ENCODE results near the gene MAMLD1.

MAMLD1 gene

DNA sequence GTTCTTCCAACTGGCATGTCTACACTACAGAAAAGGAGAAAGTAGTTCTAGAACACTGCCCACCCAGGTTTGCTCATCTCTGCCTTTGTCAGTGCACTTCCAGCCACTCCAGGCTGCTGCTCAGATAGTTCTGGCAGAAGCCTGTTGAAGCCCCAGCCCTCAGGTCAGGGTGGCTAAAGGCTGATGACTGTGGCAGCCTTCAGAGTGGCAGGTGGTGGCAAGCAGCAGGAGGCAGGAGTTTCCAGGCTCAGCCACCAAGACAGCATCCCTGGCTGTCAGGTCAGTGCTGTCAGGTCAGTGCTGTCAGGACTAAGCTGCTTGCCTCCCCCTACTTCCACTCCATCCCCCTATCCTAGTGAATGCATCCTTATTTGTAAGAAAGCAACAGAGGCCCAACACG is 100.4 kb downstream of the MAMLD1 start:
- no peak for DNase-seq

DNA sequence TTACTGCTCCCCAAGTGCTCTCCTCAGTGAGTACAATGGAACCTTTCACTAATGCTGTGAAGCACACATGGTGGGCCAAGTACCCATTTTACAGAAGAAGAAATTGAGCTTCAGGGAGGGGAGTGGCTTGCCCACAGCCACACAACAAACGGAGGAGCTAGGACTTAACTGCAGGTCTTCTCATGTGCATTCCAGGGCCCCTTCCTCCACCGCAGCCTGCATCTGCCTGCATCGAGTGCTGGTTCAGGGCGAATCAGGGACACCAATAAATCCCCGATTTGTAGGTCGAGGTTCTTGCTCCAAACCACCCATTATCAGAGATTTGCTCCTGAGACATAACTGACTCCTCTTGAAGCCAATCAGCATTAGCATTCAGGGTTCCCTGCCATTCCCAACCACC is 100.9 kb downstream of the MAMLD1 start:
- no peak for DNase-seq

DNA sequence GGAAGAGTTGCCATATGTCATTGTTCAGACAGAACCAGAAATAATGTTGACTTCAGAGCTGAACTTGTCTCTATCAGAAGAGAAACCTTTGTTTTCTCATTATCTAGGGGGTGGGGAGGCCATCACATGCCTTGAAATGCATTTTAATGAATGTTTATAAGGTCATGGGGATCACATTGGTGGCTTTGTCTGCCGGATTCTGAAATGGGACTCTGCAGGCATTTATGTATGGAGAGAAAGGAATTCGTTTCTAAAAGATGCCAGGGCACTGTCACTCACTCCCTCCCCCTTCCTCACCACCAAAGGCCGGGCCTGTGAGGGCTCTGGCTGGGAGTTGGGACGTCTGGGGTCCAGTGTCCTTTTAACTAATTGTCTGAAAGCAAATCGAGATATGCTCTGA is 102.2 kb downstream of the MAMLD1 start:
- no peak for DNase-seq

DNA sequence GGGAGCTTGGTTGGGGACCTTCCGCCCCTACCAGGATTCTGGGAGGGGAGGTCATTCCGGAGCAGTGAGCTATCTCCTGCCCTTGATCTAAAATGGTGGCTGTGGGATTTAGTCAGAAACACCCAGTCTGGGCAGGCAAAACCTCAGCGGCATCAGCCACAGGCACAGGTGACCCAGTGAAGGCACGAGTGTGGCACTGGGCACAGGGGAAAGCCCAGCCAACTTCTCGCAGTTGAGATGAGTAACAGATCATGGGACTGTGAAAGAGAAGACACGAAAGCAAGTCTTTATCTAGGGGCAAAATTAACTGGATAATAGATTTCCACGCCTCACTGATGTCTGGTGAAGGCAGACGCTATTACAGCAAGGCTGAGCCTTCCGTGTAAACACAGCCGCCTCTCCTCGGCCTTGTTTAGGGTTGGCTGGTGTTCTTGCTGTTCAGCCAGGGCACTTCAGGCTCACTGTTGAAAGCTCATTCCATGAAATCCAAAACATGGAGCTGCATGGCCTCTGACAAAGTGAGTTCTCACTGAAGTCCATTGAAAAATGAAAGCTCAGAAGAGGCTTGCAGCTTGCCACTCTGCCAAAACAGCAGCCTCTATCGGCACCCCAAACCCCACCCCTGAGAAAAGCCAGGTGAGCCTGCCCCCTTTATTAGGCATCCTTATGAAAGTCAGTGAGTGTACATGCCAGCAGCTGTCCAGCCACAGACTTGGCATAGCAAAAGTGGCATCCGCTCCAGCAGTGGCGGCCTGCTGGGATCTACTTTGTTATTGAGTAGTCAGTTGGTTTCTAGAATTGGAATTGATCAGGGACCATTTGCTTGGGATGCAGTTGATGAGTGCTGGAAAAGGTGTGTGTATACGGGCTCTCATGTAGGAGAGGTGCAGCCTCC is 103.0 kb downstream of the MAMLD1 start:
- DNase-seq: no peak

DNA sequence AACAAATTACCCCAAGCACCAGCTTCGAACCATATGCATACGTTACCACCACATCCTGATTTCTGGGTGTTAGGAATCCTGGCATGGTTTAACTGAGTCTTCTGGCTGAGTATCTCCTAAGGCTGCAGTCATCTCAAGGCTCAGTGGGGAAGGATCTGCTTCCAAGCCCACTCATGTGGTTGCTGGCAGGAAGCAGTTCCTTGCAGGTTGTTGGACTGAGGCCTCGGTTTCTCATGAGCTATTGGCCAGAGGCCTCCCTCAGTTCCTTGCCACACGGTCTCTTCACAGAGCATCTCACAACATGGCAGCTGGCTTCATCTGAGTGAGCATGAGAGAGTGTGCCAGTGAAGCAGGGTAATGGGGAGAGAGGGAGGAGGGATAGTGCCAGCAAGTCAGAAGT is 109.2 kb downstream of the MAMLD1 start:
- DNase-seq: no peak

DNA sequence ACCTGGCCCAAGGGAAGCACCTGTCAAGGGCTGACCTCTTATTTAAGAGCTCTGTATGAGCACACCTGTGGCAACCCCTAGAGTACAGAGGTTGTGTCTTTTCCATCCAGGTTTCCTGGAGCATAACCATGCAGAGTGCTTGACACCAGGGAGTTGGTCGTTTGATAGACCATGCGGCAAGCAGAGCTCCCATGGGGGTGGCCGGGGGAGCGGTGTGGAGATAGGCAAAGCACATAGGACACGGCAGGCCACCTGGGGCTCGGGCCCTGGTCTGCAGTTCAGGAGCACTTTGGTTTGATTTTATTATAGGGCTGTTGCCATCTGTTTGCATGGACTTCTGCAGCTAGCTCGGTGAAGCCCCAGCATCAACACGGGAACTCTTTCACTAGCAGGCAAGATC is 110.3 kb downstream of the MAMLD1 start:
- no peak for DNase-seq

DNA sequence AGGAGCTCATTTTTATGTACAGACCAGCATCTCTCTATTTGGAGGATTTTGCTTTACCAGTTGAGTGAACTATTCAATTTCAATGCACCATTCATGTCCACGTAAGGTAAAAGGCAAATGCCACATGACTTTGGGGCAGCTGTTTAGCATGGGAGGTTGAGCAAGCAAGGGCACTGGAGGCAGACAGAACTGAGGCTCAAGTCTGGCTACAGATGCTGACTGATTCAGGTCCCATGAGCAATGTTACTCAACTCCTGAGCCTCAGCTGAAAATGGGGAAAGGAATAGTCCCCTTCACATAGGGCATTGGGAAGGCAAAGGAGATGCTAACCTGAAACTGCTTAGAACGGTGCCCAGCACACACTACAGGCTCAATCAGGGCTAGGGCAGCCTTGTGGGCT is 112.3 kb downstream of the MAMLD1 start:
- no peak for DNase-seq

DNA sequence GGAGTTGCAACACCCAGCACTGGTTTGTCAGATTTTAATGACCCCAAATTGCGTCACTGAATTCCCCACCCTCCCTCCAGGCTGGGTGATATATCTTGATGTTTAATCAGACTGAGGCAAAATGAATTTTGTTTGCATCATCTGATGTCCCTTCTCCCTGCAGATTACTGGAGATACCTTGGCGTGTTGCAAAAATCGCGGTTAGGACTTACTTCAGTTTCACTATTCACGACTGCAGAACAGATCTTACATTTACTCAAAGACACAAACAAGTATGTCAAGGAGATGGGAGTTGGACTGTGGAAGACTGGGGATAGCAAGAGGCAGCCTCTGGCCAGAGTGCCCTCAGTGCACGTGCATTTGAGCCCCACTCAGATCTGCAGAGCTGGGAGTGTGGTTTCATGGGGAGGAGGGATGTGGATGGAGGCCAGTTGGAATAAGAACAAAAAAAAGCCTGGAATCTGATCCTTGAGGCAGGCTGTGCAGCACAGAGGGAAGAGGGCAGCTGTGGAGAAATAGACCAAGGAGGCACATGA is 113.1 kb downstream of the MAMLD1 start:
- DNase-seq: no peak

DNA sequence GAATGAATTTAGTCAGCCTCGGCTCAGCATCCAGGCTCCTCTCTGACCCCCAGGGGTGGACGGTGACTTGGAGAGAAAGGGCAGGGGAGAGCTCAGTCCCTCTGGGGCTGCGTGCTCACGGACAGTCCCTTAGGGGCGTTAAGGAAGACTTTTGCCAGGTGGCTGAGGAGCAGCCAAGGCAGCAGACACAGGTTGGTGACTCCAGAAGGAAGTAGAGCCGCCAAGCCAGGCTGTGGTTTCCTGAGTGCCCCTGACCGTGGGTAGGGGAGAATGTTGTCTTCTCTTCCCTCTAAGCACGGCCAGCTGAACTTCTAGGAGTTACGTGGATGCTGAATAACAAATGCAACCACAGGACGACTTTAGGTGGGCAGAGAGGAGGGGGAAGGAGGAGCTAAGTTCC is 114.3 kb downstream of the MAMLD1 start:
- no peak for DNase-seq

DNA sequence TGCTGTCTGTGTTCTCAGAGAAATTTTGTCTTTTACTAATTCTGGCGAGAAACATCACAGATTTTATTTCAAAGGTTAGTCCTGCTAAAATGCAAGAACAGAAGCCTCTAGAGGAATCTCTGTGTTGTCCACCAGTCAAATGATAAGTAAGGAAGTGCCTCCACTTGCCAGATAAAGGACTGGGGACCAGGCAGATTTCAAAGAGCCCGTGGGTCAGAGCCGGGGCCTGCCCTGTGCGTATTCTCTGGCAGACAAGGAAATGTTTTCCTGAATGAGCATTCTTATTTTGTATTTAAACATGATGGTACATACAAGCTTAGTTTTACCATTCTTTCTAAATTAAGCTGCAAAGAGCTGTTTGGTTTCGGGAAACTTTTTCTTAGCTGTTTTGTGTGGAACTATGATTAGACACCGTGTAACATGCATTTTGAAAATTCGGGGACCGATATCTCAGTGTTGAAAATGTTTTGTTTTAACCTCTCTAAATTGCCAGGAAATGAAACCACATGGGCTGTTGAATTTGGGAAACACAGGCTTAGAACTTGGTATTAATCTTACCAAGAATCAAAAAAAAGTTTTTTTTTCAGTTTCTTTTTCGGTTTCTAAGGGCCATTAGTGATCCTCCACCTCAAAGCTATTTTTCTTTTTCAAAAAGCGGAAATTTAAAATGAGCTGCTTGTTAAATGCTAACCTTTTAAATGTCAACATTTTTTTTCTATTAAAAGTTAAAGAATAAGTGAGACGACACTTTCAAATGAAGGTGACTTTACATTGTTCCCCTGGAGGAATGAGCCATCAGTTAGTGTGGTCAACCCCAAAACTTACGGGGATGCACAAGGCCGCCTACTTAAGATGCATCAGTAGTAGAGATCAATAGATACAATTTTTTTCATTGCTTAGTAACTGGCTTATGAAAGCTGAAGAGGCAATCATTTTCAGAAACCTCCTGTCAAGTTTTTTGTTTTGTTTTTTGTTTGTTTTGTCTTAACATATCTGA is 115.7 kb downstream of the MAMLD1 start:
- DNase-seq: no peak

DNA sequence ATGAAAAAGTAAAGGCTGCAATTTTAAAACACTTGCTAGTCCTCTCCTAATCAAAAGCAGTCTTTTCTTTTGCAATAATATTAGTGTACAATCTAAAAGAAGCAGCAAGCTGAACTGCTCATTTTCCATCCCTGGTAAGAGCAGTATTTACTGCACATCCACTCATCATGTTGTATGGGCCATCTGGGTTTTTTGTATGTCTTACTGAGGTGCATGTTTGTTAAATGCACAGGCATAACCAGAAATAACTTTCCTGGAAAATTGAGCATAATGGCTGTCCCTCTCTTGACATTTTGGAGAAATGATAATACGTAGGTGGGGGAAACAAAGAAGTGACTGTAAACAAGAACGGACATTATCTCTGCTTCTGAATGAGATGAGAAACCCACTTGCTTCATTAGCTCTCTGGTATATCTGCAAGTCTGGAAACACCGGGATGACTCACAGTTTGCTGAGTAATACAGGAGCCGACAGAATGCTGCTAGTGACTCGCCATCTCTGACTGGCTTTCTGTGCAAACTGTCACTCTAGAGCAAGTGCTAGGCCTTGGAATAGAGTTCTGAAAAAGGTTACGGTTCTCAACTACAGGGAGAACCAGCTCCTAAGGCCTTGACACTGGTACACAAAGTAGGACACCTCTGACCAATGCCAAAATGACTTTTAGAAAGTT is 119.6 kb downstream of the MAMLD1 start:
- DNase-seq: no peak

DNA sequence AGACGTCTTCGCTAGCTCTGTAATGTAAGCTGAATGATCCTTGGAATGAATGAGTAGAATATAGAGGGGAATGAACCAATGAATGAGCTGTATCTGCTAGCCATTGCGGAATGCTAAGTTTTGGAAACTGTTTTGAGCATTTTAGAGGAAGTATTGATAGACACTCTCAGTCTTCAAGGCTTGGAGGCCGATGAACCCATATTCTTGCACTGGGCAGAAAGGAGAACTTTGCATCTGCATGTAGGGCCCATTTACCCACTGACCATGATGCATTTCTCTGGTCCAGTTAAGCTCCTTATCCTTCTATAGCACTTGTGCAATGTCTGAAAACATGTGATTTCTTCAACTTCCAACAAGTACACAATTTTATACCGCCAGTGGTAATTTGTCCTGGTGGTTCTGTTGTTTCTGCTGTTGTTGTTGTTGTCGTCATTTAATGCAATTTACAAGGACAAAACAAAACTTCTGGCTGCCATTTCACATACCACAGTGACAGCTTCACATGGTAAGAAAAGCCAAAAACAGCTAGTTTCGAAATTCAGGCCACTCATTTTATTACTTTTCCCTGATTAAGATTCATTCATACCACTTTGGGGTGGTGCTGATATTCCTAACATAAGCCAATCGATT is 120.4 kb downstream of the MAMLD1 start:
- no peak for DNase-seq

DNA sequence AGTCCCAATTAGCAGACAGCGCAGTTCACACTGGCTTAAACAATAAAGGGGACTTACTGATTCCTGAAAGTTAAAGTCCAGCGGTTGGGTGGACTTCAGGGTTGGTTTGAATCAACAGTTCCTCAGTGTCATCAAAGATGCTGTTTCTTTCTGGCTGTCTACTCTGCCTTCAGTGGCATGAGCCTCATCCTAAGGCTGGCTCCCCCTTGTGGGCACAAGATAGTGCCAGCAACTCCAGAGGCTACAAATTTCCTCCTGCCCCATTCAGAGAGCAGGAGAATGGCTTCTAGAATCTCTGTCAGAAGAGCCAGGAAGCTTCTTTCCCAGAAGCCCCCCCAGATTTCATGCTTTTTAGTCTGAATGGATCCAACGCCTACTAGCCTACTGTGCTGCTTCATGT is 122.9 kb downstream of the MAMLD1 start:
- no peak for DNase-seq

DNA sequence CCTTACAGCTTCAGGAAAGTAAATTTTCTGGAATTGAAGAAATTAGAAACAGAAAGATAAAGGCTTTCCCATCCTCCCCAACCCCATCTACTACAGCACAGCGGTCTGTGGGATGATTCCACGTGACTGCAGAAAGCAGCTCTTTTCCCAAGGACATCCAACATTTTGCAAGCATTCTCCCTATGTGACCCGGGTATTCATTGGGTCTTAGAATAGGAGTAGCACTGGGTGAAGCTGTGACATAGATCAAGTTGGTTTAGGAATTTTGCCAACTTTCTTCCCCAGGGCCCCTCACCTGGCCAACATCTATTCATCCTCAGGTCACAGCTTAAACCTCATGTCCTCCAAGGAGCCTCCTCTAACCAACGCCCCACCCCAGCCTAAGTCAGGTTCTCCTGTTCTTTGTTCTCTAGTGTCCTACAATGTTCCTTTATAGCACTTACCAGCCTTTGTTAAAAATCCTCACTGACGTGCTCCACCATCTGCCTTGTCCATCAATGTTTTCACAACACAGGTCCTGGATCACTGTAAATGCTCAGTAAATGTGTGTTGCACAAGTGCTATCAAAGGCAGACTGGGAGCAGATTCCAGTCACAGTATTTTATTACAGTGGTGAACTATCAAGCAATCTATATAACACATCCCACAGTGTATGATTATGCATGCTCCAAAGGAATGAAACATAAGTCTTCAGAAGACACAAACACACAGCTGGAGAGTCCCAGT is 124.4 kb downstream of the MAMLD1 start:
- DNase-seq: no peak

DNA sequence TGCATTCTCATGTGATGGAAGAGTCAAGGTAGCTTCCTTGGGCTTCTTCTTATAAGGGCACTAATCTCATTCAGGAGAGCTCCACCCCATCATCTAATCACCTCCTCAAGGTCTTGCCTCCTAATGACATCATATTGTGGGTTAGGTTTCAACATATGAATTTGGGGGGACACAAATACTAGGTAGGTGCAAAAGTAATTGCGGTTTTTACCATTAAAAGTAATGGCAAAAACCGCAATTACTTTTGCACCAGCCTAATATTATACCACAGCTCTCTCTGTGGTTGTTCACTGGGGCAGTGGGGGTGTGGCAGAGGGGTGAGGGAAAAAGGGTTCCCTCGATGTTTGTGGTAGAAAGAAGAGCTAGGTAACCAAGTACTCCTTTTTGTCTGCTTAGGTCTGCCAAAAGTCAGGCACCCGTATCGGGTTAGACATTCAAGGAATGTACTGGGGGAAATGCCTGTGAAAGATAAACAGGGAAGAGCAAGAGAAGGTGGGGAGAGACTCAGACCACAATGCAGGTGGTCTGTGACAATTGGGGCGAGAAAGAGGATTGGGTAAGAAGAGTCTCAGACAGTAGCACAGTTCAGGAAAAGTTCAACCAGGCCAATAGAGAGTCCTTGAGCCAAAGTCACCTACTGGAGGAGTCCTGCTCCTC is 126.4 kb downstream of the MAMLD1 start:
- DNase-seq: no peak

DNA sequence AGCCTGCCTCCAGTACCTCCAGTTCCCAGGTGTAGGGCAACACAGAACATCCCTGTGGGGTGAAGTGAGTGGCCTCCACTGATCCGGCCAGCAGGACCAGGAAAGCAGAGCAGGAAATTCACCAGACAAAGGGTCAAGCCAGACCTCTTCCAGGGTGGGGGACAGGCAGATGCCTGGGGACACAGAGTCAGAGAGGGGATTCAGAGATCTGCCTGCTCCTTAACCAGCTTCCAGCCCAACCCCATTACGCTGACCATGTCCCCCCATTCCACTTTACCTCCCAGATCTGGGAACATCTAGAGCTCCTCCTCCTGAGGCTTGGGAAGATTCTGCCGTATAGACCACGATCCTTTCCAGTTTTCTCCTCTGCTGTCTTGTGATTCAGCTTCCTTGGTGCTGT is 132.4 kb downstream of the MAMLD1 start:
- DNase-seq: no peak

DNA sequence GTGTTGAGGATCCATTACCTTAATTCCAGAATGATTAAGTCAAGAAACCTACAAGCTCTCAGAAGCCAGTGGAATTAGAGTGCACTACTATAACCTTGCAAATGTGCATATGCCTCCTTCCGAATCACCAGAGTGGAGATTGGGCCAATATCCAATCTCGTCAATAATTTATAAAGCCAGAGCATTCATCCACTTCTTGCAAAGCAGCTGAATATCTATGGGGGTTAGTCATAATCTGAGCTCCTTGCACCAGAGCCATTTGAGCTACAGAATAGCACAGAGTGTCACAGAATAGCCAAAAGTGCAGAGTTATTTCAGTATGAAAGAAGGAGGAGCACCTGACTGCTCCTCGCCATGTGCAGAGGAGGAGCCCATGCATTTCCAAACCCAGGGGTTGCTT is 136.1 kb downstream of the MAMLD1 start:
- DNase-seq: no peak

DNA sequence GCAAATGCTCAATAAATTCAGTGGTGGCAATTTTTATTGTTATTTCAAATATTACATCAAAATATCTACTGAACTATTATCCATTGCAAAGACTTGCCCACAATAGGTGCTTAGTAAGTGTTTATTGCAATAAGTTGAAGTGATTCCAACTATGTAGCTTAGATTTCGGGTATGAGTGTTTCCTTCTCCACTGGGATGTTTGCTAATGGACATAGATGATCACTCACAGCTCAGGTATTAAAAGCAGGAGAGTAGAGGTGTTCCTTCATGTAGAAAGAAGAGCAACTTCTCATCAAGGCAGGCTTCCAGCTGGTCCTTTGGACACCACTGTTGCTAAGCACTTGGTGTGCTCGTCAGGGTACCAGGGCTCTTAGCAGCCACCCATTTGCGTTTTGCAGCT is 139.0 kb downstream of the MAMLD1 start:
- no peak for DNase-seq

DNA sequence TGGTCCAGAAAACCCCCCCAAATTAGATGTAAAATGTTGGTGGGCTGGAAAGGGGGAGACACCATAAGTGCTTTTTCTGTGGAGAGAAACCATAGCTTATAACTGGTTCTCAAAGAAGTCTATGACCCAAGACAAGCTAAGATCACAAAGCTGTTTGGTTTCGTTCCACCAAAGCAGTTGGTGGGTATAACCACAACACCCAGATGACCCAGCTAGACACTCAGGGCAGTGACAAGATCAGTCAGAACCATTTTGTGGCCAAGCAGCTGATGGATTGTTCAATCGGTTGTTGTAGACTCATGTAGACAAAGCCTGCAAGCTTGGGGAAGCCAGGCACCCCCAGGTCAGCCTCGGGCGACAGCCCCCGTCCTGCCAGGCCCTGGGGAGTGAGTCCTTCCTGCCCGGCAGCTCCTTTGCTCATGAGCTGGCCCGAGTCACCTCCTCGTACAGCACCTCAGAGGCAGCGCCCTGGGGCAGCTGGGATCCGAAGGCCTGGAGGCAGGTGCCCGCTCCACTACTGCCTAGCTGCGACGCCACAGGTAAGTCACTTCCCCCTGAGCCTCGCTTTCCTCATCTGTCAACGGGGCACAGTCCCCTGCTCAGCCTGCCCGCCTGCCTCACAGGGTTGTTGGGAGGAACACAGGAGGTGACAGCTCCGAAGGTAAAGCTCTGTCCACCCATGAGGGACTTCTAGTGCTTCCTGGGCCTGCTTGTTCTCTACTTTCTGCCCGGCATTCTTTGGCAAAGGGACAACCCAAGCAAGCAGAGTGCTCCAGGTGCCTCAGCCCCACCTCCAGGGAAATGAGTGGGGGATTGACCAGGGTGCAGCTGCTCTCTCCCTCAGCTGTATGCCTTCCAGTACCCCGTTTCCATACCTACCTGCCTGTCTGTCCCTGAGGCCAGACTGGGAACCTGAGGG is 140.1 kb downstream of the MAMLD1 start:
- DNase-seq: no peak

DNA sequence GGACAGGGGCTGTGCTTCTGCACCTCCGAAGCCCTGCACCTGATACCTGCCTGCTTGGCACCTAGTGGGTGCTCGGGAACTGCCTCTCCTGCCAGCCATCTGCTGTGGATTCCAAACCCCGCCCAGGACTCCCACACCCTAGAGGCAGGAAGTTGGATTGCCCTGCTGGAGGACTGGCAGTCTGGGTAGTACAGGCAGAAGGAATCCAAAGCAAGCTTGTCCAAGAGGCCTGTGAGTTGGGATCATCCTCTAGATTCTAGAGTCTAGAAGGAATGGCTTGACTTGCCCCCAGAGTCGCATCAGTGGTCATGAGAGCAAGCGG is 140.7 kb downstream of the MAMLD1 start:
- DNase-seq: no peak

Data from right kidney (tissue), 1 donor.